Coronary artery (tissue), 2 donors: ENCODE measurements around the gene BAG3.

ENCODE experiments used
- DNase-seq: peaks from one replicate; pipeline ENCODE4 v3.0.0-alpha.2; 2017; ENCODE audit warnings: low spot score
- H3K27ac ChIP-seq, 2 donors: fragments of 200-600 bp; sonication (generic); one replicate each; pipeline ENCODE4 v1.5.1; 2016 to 2019
- H3K4me3 ChIP-seq: fragments of 200-600 bp; sonication (generic); 2 replicates; pipeline ENCODE4 v1.5.1; 2016; ENCODE audit warnings: mild to moderate bottlenecking, moderate library complexity
- CTCF ChIP-seq: fragments of 200-600 bp; sonication (generic); IDR thresholded peaks from one replicate; pipeline ENCODE4 v1.5.1; 2019; ENCODE audit warnings: antibody characterized with exemption

BAG3 gene

GRCh38 chr10:119680650-119681081 is 29.5 kb downstream of the BAG3 start:
- DNase-seq: no peak
- Histone ChIP-seq H3K27ac (peak overlapping the region; percentile 22 to 71), H3K4me3 (no peak overlapping the region)
- TF ChIP-seq CTCF: no peak

- DNase-seq: peak; percentile 86
- peak overlapping the region; percentile 20 to 61 for H3K27ac ChIP-seq
- peak overlapping the region; percentile 54 for H3K4me3 ChIP-seq
- peak; percentile 96 for TF ChIP-seq CTCF
Observed at GRCh38 chr10:119686465-119687191, 35.4 kb downstream of the BAG3 start.

GRCh38 chr10:119687192-119688032 is 36.2 kb downstream of the BAG3 start:
- Histone ChIP-seq H3K4me3 (peak overlapping the region; percentile 54), H3K27ac (peak overlapping the region; percentile 20 to 61)

GRCh38 chr10:119688033-119688508 is 36.9 kb downstream of the BAG3 start:
- H3K27ac ChIP-seq: no peak overlapping the region
- no peak overlapping the region for H3K4me3 ChIP-seq
- no peak for DNase-seq
- TF ChIP-seq CTCF: no peak

More at GRCh38 chr10:119687192-119688032, 36.2 kb downstream of the BAG3 start:
- no peak for DNase-seq
- TF ChIP-seq CTCF: no peak

GRCh38 chr10:119689016-119689580 is 37.9 kb downstream of the BAG3 start:
- Histone ChIP-seq H3K4me3 (no peak overlapping the region), H3K27ac (no peak overlapping the region)
- no peak for DNase-seq
- TF ChIP-seq CTCF: no peak

GRCh38 chr10:119691726-119692125 is 40.5 kb downstream of the BAG3 start:
- DNase-seq: no peak
- Histone ChIP-seq H3K4me3 (no peak overlapping the region), H3K27ac (no peak overlapping the region)
- TF ChIP-seq CTCF: no peak
